HCT116 (cell line): ENCODE results near the gene DNASE1L3. TPM values are rescaled to one million over a fixed set of nuclear protein-coding genes. Genes with fewer than 3 reads are reported as not detected.

ENCODE experiments used
- ATAC-seq: fragments of 200-7000 bp; cut with Tn5 transposase; 2 replicates; pipeline ENCODE4 v1.9.1; 2020; ENCODE audit warnings: mild to moderate bottlenecking, moderate library complexity
- BruUV-seq: library from RNA; stranded (reverse); fragments of 400-500 nt; replicated peaks from 2 replicates; lab custom pipeline; 2021; lab: Mats Ljungman, UMichigan
- CTCF ChIA-PET: fragments of 300-600 bp; sonication (Branson Sonifier 250); formaldehyde crosslinking; loops from one replicate; lab custom pipeline; 2021; ENCODE audit warnings: antibody characterized with exemption; lab: Charles Lee
- POLR2A ChIA-PET: fragments of 300-600, 350-600 bp; sonication (Branson Sonifier 250); formaldehyde crosslinking; loops from one replicate; lab custom pipeline; 2021; ENCODE audit warnings: antibody characterized with exemption; lab: Charles Lee
- RAD21 ChIA-PET, 2 experiments: fragments of 300-600 bp; sonication (Branson Sonifier 250); formaldehyde crosslinking; loops; one replicate each; lab custom pipeline; 2023; ENCODE audit warnings: low total read pairs in 2 of 2; ENCODE audit not compliant: uncharacterized antibody in 2 of 2, unreplicated experiment in 2 of 2, low non-redundant PET in 1 of 2; lab: Charles Lee
- DNase-seq: peaks from one replicate; pipeline ENCODE4 v3.0.0-alpha.2; 2010; ENCODE audit warnings: low read depth, low spot score
- H2AFZ ChIP-seq: fragments of 200-600 bp; shearing (Covaris generic), sonication (generic); 2 replicates; pipeline ENCODE4 v1.6.1; 2017; ENCODE audit warnings: low read depth, mixed run types, mixed read lengths, antibody characterized with exemption, low read length; ENCODE audit not compliant: poor library complexity, severe bottlenecking
- H3K27ac ChIP-seq: 2 replicates; pipeline ENCODE4 v1.5.1; 2012; ENCODE audit warnings: low read depth, low read length
- H3K27me3 ChIP-seq: fragments of 200-600 bp; sonication (generic); 2 replicates; pipeline ENCODE4 v1.6.1; 2016; ENCODE audit warnings: mixed run types, low read length, mixed read lengths; ENCODE audit not compliant: insufficient read depth
- H3K36me3 ChIP-seq, 2 experiments: fragments of 200-500 bp in 1 of 2; fragments of 200-600 bp in 1 of 2; sonication (Bioruptor generic) in 1 of 2; sonication (generic) in 1 of 2; 2 replicates each; pipeline versions ENCODE4 v1.5.1 to v1.6.1; 2014 to 2016; ENCODE audit warnings: low read length in 2 of 2, inconsistent platforms in 1 of 2, mixed read lengths in 1 of 2, mixed run types in 1 of 2; ENCODE audit not compliant: insufficient read depth in 2 of 2, control insufficient read depth in 1 of 2
- H3K4me1 ChIP-seq, 2 experiments: fragments of 200-600 bp in 1 of 2; sonication (generic) in 1 of 2; 2 replicates each; pipeline versions ENCODE4 v1.5.1 to v1.6.1; 2012 to 2017; ENCODE audit warnings: low read length in 2 of 2, inconsistent platforms in 1 of 2, mild to moderate bottlenecking in 1 of 2, mixed read lengths in 1 of 2, mixed run types in 1 of 2, moderate library complexity in 1 of 2; ENCODE audit not compliant: insufficient read depth in 2 of 2, control insufficient read depth in 1 of 2
- H3K4me2 ChIP-seq: fragments of 200-600 bp; sonication (generic); 2 replicates; pipeline ENCODE4 v1.6.1; 2017; ENCODE audit warnings: mixed run types, low read length, mixed read lengths
- H3K4me3 ChIP-seq, 2 experiments: fragments of 200-600 bp in 1 of 2; sonication (generic) in 1 of 2; replicated peaks in 1 of 2; 2 replicates each; pipeline ENCODE4 v1.5.1; 2011 to 2016; ENCODE audit warnings: low read length in 2 of 2, control low read depth in 1 of 2, low read depth in 1 of 2, mild to moderate bottlenecking in 1 of 2, mixed read lengths in 1 of 2, mixed run types in 1 of 2
- H3K79me2 ChIP-seq: fragments of 200-600 bp; sonication (generic); 2 replicates; pipeline ENCODE4 v1.6.1; 2017; ENCODE audit warnings: mild to moderate bottlenecking, mixed run types, low read length, moderate library complexity, mixed read lengths; ENCODE audit not compliant: insufficient read depth
- H3K9ac ChIP-seq: fragments of 200-600 bp; sonication (generic); 2 replicates; pipeline ENCODE4 v1.6.1; 2016; ENCODE audit warnings: low read length, mixed read lengths
- H3K9me2 ChIP-seq: fragments of 200-600 bp; sonication (generic), shearing (Covaris generic); 2 replicates; pipeline ENCODE4 v1.6.1; 2017; ENCODE audit warnings: mixed run types, mild to moderate bottlenecking, moderate library complexity; ENCODE audit not compliant: insufficient read depth
- H3K9me3 ChIP-seq, 2 experiments: fragments of 200-500 bp in 1 of 2; fragments of 200-600 bp in 1 of 2; sonication (Bioruptor generic) in 1 of 2; sonication (generic) in 1 of 2; 2 replicates each; pipeline ENCODE4 v1.6.1; 2014 to 2017; ENCODE audit warnings: low read length in 2 of 2, mixed read lengths in 2 of 2, inconsistent platforms in 1 of 2, low read depth in 1 of 2, mild to moderate bottlenecking in 1 of 2, mixed run types in 1 of 2, moderate library complexity in 1 of 2; ENCODE audit not compliant: control insufficient read depth in 1 of 2, insufficient read depth in 1 of 2
- H4K20me1 ChIP-seq: fragments of 200-600 bp; sonication (generic), shearing (Covaris generic); 2 replicates; pipeline ENCODE4 v1.6.1; 2017; ENCODE audit warnings: mixed run types, mild to moderate bottlenecking, moderate library complexity; ENCODE audit not compliant: insufficient read depth
- ATF3 ChIP-seq: IDR thresholded peaks from 2 replicates; pipeline ENCODE4 v1.6.1; 2012
- CBX3 ChIP-seq: IDR thresholded peaks from 2 replicates; pipeline ENCODE4 v1.6.1; 2012; ENCODE audit warnings: low read depth
- CEBPB ChIP-seq: IDR thresholded peaks from 2 replicates; pipeline ENCODE4 v1.6.1; 2012; ENCODE audit warnings: low read depth
- EGR1 ChIP-seq: IDR thresholded peaks from 2 replicates; pipeline ENCODE4 v1.6.1; 2012; ENCODE audit warnings: low read depth
- ELF1 ChIP-seq: IDR thresholded peaks from 2 replicates; pipeline ENCODE4 v1.6.1; 2012; ENCODE audit warnings: low read depth, borderline replicate concordance
- EZH2phosphoT487 ChIP-seq: fragments of 200-600 bp; IDR thresholded peaks from 2 replicates; pipeline ENCODE4 v1.6.1; 2018; ENCODE audit warnings: antibody characterized with exemption, borderline replicate concordance
- JUND ChIP-seq: IDR thresholded peaks from 2 replicates; pipeline ENCODE4 v1.6.1; 2012
- POLR2AphosphoS5 ChIP-seq: IDR thresholded peaks from 2 replicates; pipeline ENCODE4 v1.6.1; 2011; ENCODE audit warnings: mild to moderate bottlenecking, low read depth, low read length, moderate library complexity
- RAD21 ChIP-seq: IDR thresholded peaks from 2 replicates; pipeline ENCODE4 v1.6.1; 2012; ENCODE audit warnings: low read depth, mild to moderate bottlenecking
- SIN3A ChIP-seq: IDR thresholded peaks from 2 replicates; pipeline ENCODE4 v1.6.1; 2012; ENCODE audit warnings: low read depth
- SP1 ChIP-seq: IDR thresholded peaks from 2 replicates; pipeline ENCODE4 v1.6.1; 2012; ENCODE audit warnings: low read depth
- SRF ChIP-seq: IDR thresholded peaks from 2 replicates; pipeline ENCODE4 v1.6.1; 2012; ENCODE audit warnings: low read depth
- TCF7L2 ChIP-seq: IDR thresholded peaks from 2 replicates; pipeline ENCODE4 v1.7.0; 2011; ENCODE audit warnings: borderline replicate concordance, inconsistent platforms; ENCODE audit not compliant: insufficient read depth, insufficient read length; ENCODE audit errors: extremely low read depth
- ZFX ChIP-seq: fragments of 450-650 bp; IDR thresholded peaks from 2 replicates; pipeline ENCODE4 v1.6.1; 2017
- ZNF274 ChIP-seq: fragments of 200-500 bp; sonication (Bioruptor generic); IDR thresholded peaks from 2 replicates; pipeline ENCODE4 v1.6.1; 2014; ENCODE audit warnings: mild to moderate bottlenecking, low read depth, low read length, inconsistent platforms
- intact Hi-C: fragments of 100-400 bp; cut with micrococcal nuclease; formaldehyde crosslinking; loops from 2 replicates; pipeline ENCODE4 v1.10.0; 2022
- total RNA-seq: library from RNA; stranded (reverse); gene quantifications from one replicate; pipeline ENCODE4 v1.2.1, GENCODE V29; 2021; ENCODE audit not compliant: unreplicated experiment
- TF ChIP-seq, protein P1 (sequence below): IDR thresholded peaks from 2 replicates; pipeline ENCODE4 v1.6.1; 2012

Gene DNASE1L3
- total RNA-seq, 1 experiment from 2014 or later, result not detected

DNA sequence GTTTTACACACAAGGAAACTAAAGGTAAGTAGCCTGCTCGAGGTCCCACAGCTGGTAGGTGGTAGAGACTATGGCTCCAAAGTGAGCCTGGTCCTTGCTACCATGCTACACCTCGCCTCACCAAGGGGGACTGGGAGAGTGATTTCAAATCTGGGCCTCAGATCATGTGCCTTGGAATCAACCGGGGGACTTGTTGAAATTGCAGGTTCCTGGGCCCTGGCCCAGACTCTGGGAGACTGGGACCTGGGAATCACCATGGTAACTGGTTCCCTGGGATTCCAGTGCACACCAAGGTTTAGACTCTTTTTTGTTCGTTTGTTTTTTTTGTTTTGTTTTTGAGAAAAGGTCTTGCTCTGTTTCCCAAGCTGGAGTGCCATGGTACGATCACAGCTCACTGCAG, 21.1 kb downstream of the DNASE1L3 start:
- no peak for TF ChIP-seq ELF1
- no peak for TF ChIP-seq TCF7L2
- TF ChIP-seq SRF, result no peak
- no peak for TF ChIP-seq ZFX
- no peak for TF ChIP-seq ZNF274
- TF ChIP-seq SP1, result no peak
- no peak for TF ChIP-seq SIN3A
- TF ChIP-seq, protein P1, sequence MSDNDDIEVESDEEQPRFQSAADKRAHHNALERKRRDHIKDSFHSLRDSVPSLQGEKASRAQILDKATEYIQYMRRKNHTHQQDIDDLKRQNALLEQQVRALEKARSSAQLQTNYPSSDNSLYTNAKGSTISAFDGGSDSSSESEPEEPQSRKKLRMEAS, result no peak
- no peak for TF ChIP-seq RAD21
- no peak for TF ChIP-seq JUND
- no peak for TF ChIP-seq EGR1
- TF ChIP-seq POLR2AphosphoS5, result no peak
- no peak for TF ChIP-seq EZH2phosphoT487
- TF ChIP-seq ATF3, result no peak
- no peak for TF ChIP-seq CEBPB
- no peak for TF ChIP-seq CBX3
- Histone ChIP-seq H3K4me3 (no peak overlapping the region), H3K4me2 (no peak overlapping the region), H3K9ac (no peak overlapping the region), H3K27ac (no peak overlapping the region), H2AFZ (no peak overlapping the region), H3K4me1 (peaks cover 2 to 11% of the 10 kb centered on the region in 2 experiments; a peak in 3 of 4 replicates), H3K9me2 (no peaks in the 10 kb centered on the region), H4K20me1 (no peaks in the 10 kb centered on the region), H3K36me3 (no peaks in the 10 kb centered on the region), H3K79me2 (no peaks in the 10 kb centered on the region), H3K9me3 (no peaks in the 10 kb centered on the region), H3K27me3 (no peaks in the 10 kb centered on the region)
- POLR2A ChIA-PET, result no interaction called here
- DNase-seq (no peak), ATAC-seq (no peak)
- intact Hi-C loops, result no loop called here
- RAD21 ChIA-PET, result no interaction called here
- CTCF ChIA-PET, result interaction anchor here (1.4 to 6.2 kb wide), 3 partner anchors 27 to 117 kb away, joined by 3 to 116 read pairs (median 69); partner anchors contain the start of genes HTD2 and RPP14
- no TSS peak for BruUV-seq
